GM12878 (cell line): Measurements from ENCODE around the gene SGMS1. TPM values are rescaled to one million over a fixed set of nuclear protein-coding genes. Genes with fewer than 3 reads are reported as not detected.

Experiments
- ATAC-seq: fragments of 200-7000 bp; cut with Tn5 transposase; 3 replicates; pipeline ENCODE4 v1.9.1; 2020; ENCODE audit warnings: mild to moderate bottlenecking, moderate library complexity
- BruUV-seq: library from RNA; stranded (reverse); fragments of 400-500 nt; replicated peaks from 2 replicates; lab custom pipeline; 2021; lab: Mats Ljungman, UMichigan
- CTCF ChIA-PET: fragments of 300-600 bp; sonication (Branson Sonifier 250); formaldehyde crosslinking; extraction: SDS; loops from one replicate; lab custom pipeline; 2021; ENCODE audit warnings: inconsistent platforms; lab: Yijun Ruan, JAX
- POLR2A ChIA-PET: fragments of 350-600 bp; formaldehyde crosslinking; extraction: SDS; loops from one replicate; lab custom pipeline; 2021; ENCODE audit warnings: inconsistent platforms; lab: Charles Lee
- RAD21 ChIA-PET: fragments of 300-600 bp; sonication (Branson Sonifier 250); formaldehyde crosslinking; loops from one replicate; lab custom pipeline; 2023; ENCODE audit warnings: antibody characterized with exemption; ENCODE audit not compliant: unreplicated experiment; lab: Charles Lee
- SMC1A ChIA-PET: fragments of 300-600 bp; sonication (Branson Sonifier 250); formaldehyde crosslinking; loops from one replicate; lab custom pipeline; 2023; ENCODE audit not compliant: unreplicated experiment, uncharacterized antibody; lab: Charles Lee
- DNase-seq: peaks from one replicate; pipeline ENCODE4 v3.0.0-alpha.2; 2011; ENCODE audit warnings: low read depth, low spot score
- FAIRE-seq: peaks from 3 replicates; lab custom pipeline; 2011; peaks lifted over from hg19 to GRCh38; lab: Jason Lieb, UNC
- H2AFZ ChIP-seq: 2 replicates; pipeline ENCODE4 v1.6.0; 2011; ENCODE audit warnings: low read depth, low read length, control low read depth; ENCODE audit not compliant: control insufficient read depth
- H3K27ac ChIP-seq: 2 replicates; pipeline ENCODE4 v1.5.1; 2011; ENCODE audit warnings: control low read depth; ENCODE audit not compliant: control insufficient read depth, insufficient read depth
- H3K27me3 ChIP-seq, 2 experiments: replicated peaks in 1 of 2; 2 replicates each; pipeline versions ENCODE4 v1.6.0 to v1.6.1; 2011; ENCODE audit warnings: low read length in 1 of 2; ENCODE audit not compliant: control insufficient read depth in 2 of 2, insufficient read depth in 2 of 2
- H3K36me3 ChIP-seq, 2 experiments: 2 replicates each; pipeline ENCODE4 v1.5.1; 2011; ENCODE audit warnings: low read length in 1 of 2; ENCODE audit not compliant: control insufficient read depth in 2 of 2, insufficient read depth in 2 of 2
- H3K4me1 ChIP-seq: 2 replicates; pipeline ENCODE4 v1.6.1; 2011; ENCODE audit warnings: mild to moderate bottlenecking, low read length, moderate library complexity, mixed read lengths; ENCODE audit not compliant: control insufficient read depth, insufficient read depth
- H3K4me2 ChIP-seq: 2 replicates; pipeline ENCODE4 v1.6.0; 2011; ENCODE audit warnings: control low read depth; ENCODE audit not compliant: control insufficient read depth, insufficient read depth
- H3K4me3 ChIP-seq: fragments of 200-600 bp; sonication (generic); 2 replicates; pipeline ENCODE4 v1.5.1; 2016
- H3K79me2 ChIP-seq: 2 replicates; pipeline ENCODE4 v1.6.0; 2011; ENCODE audit warnings: low read length; ENCODE audit not compliant: control insufficient read depth, insufficient read depth
- H3K9ac ChIP-seq: 2 replicates; pipeline ENCODE4 v1.8.0; 2011; ENCODE audit warnings: low read length, control low read depth, mixed read lengths; ENCODE audit not compliant: control insufficient read depth, insufficient read depth
- H3K9me3 ChIP-seq: replicated peaks from 3 replicates; pipeline ENCODE4 v1.5.1; 2011; ENCODE audit warnings: mild to moderate bottlenecking, low read length; ENCODE audit not compliant: control insufficient read depth, insufficient read depth
- H4K20me1 ChIP-seq: 2 replicates; pipeline ENCODE4 v1.6.0; 2011; ENCODE audit not compliant: control insufficient read depth, insufficient read depth
- BACH1 ChIP-seq: fragments of 450-650 bp; IDR thresholded peaks from 2 replicates; pipeline ENCODE4 v1.6.1; 2017; ENCODE audit warnings: mild to moderate bottlenecking, borderline replicate concordance
- DPF2 ChIP-seq: fragments of 450-650 bp; IDR thresholded peaks from 2 replicates; pipeline ENCODE4 v1.6.1; 2017; ENCODE audit warnings: mild to moderate bottlenecking
- EGR1 ChIP-seq, 2 experiments: IDR thresholded peaks; 1 replicate in 1 of 2; 2 replicates in 1 of 2; pipeline ENCODE4 v1.6.1; 2011 to 2012; ENCODE audit warnings: low read depth in 2 of 2, low read length in 2 of 2, borderline replicate concordance in 1 of 2, mild to moderate bottlenecking in 1 of 2, moderate library complexity in 1 of 2
- ETV6 ChIP-seq, 2 experiments: fragments of 450-650 bp in 1 of 2; IDR thresholded peaks in 1 of 2; conservative IDR thresholded peaks in 1 of 2; 2 replicates each; pipeline ENCODE4 v1.6.1; 2014; ENCODE audit warnings: antibody characterized with exemption in 1 of 2, borderline replicate concordance in 1 of 2, low read depth in 1 of 2, mild to moderate bottlenecking in 1 of 2, moderate library complexity in 1 of 2
- POLR2AphosphoS5 ChIP-seq: IDR thresholded peaks from 2 replicates; pipeline ENCODE4 v1.6.1; 2011; ENCODE audit warnings: mild to moderate bottlenecking, low read length, inconsistent platforms
- RFX5 ChIP-seq: IDR thresholded peaks from 2 replicates; pipeline ENCODE4 v1.6.1; 2011; ENCODE audit warnings: low read depth, low read length, improper control_type of control experiment
- STAT3 ChIP-seq: IDR thresholded peaks from 2 replicates; pipeline ENCODE4 v1.6.1; 2011; ENCODE audit warnings: low read depth, low read length, improper control_type of control experiment
- TAF1 ChIP-seq: IDR thresholded peaks from 2 replicates; pipeline ENCODE4 v1.6.1; 2011; ENCODE audit warnings: mild to moderate bottlenecking, low read depth, low read length, borderline replicate concordance
- ZNF217 ChIP-seq: fragments of 450-650 bp; IDR thresholded peaks from 2 replicates; pipeline ENCODE4 v1.6.1; 2017; ENCODE audit warnings: antibody characterized with exemption, mild to moderate bottlenecking
- WGBS: methylation state at CpG from one replicate; pipeline ENCODE4 v1.1.6; 2016; ENCODE audit warnings: low lambda C conversion rate; ENCODE audit not compliant: insufficient replicate concordance, insufficient coverage; ENCODE audit errors: missing lambda C conversion rate; 5-methylcytosine and 5-hydroxymethylcytosine counted together
- in situ Hi-C: fragments of 300-500 bp; cut with MboI; formaldehyde crosslinking; loops from 9 replicates; pipeline ENCODE4 v1.14.3; 2018; ENCODE audit warnings: mixed read lengths
- intact Hi-C: fragments of 100-400 bp; cut with micrococcal nuclease; formaldehyde crosslinking; loops from one replicate; pipeline ENCODE4 v1.14.2; 2022; ENCODE audit not compliant: unreplicated experiment
- polyA plus RNA-seq, 11 experiments: library from polyadenylated mRNA; depleted of rRNA in 4 of 11; unstranded in 6 of 11; stranded (reverse) in 5 of 11; fragments of >200 nt; fragmentation: Nextera tagmentation in 4 of 11; fragmentation: Illumina TruSeq in 1 of 11; extraction: Ambion mirVana in 4 of 11; extraction: Trizol in 1 of 11; gene quantifications; 1 replicate in 1 of 11; 2 replicates in 10 of 11; pipeline versions ENCODE4 v1.2.1 to v1.2.3, GENCODE V29; 2011 to 2016; ENCODE audit warnings: inconsistent platforms in 2 of 11, missing spikeins in 2 of 11, low read depth in 1 of 11
- total RNA-seq, 4 experiments: library from RNA; depleted of rRNA in 3 of 4; stranded (reverse); fragments of >200 nt in 3 of 4; fragmentation: Illumina TruSeq in 1 of 4; extraction: Trizol in 1 of 4; gene quantifications; 2 replicates each; pipeline versions ENCODE4 v1.2.1 to v1.2.3, GENCODE V29; 2013 to 2021
- TF ChIP-seq, protein P1 (sequence below): fragments of 450-650 bp; IDR thresholded peaks from 2 replicates; pipeline ENCODE4 v1.6.1; 2016; ENCODE audit warnings: mild to moderate bottlenecking

SGMS1 gene
- total and polyA plus RNA-seq, 10 of the 15 experiments (the other 5 are each of a cell fraction or from before 2014, with no cell fraction given) = 1.4 to 14.5 (median 4.9) TPM

DNA sequence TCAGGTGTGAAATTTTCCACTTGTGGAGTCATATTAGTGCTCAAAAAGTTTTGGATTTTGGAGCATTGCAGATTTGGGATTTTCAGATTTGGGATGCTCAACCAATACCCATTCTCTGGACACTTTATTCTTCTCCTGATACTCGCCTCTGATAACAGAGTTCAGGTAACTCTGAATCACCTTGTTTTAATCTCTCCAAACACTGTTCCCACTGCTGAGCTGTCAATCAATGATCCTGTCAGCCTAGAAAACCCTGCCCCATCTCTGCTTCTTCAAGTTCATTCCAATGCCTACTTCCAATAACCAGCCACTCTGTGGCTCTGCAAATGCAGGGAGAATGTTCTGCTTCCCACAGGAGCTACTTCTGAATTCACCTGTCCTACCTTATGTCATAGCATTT is 21.8 kb downstream of the SGMS1 start:
- H3K4me3 ChIP-seq = no peak overlapping the region
- no peak for ATAC-seq
- no TSS peak for BruUV-seq
- in situ Hi-C loops = no loop called here
- H2AFZ ChIP-seq = no peak overlapping the region
- no peak overlapping the region for H3K9ac ChIP-seq
- no peak overlapping the region for H3K4me2 ChIP-seq
- intact Hi-C loops = loop anchor here (5.0 kb wide), 1 partner anchor 45 kb away; no protein-coding TSS in a partner anchor
- TF ChIP-seq, protein P1, sequence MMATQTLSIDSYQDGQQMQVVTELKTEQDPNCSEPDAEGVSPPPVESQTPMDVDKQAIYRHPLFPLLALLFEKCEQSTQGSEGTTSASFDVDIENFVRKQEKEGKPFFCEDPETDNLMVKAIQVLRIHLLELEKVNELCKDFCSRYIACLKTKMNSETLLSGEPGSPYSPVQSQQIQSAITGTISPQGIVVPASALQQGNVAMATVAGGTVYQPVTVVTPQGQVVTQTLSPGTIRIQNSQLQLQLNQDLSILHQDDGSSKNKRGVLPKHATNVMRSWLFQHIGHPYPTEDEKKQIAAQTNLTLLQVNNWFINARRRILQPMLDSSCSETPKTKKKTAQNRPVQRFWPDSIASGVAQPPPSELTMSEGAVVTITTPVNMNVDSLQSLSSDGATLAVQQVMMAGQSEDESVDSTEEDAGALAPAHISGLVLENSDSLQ = peak; percentile 36; the same call in 1 of the 2 replicates
- TF ChIP-seq ZNF217 = no peak
- TF ChIP-seq TAF1 = no peak
- TF ChIP-seq, all 136 proteins: peak for 1
- no peaks in the 10 kb centered on the region for H3K27me3 ChIP-seq
- ChIA-PET POLR2A (no interaction called here), SMC1A (interaction anchor here (1.4 kb wide), 1 partner anchor 12 kb away, joined by 3 read pairs; no protein-coding TSS in a partner anchor), CTCF (no interaction called here), RAD21 (interaction anchor here (1.0 to 1.1 kb wide), 2 partner anchors 23 to 24 kb away, joined by 3 read pairs; no protein-coding TSS in a partner anchor)
- FAIRE-seq (no peak), DNase-seq (no peak)
- no peaks in the 10 kb centered on the region for H4K20me1 ChIP-seq
- peaks cover 24% of the 10 kb centered on the region; the same call in 1 of the 2 replicates for H3K4me1 ChIP-seq
- no peaks in the 10 kb centered on the region for H3K9me3 ChIP-seq
- no peak overlapping the region for H3K27ac ChIP-seq
- peaks cover 4% of the 10 kb centered on the region for H3K79me2 ChIP-seq
- WGBS = 93% methylated on average over 1 of the region's 1 CpG
- H3K36me3 ChIP-seq = no peaks in the 10 kb centered on the region

DNA sequence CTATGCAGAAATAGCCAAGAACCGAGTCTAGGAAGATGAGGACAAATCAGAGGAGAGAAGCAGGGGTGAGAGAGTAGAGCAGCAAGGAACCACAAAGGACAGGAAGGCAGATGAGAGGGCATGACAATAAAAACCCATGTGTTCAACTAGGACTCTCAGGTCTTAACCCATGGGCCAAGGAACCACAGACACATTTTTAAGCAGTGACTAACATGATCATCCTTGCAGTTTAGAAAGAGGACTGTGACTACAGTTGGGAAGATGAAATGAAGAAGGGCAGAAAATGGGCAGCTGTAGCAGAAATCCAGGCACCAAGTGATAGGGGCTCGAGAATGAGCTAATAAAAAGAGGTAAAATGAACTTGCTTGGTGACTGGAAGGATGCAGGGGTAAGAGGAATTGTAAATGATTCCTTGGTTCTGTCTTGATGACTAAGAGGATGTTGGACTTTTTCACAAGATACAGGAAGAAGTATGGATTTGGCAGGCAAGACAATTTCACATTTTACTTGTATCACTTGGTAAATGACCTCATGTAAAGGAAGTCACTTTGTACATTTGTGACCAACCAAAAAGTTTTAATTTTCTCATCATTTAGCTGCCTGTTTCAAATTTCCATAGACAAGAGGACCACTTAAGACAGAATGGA is 22.8 kb downstream of the SGMS1 start:
- ChIA-PET CTCF (no interaction called here), RAD21 (interaction anchor here (1.0 to 1.1 kb wide), 3 partner anchors 23 to 309 kb away, joined by 3 read pairs; no protein-coding TSS in a partner anchor), SMC1A (interaction anchor here (0.7 to 1.6 kb wide), 3 partner anchors 12 to 296 kb away, joined by 3 to 6 read pairs (median 4); no protein-coding TSS in a partner anchor), POLR2A (no interaction called here)
- in situ Hi-C loops = no loop called here
- H3K27ac ChIP-seq = no peak overlapping the region
- H3K4me3 ChIP-seq = no peak overlapping the region
- no peak overlapping the region for H2AFZ ChIP-seq
- no peaks in the 10 kb centered on the region for H4K20me1 ChIP-seq
- intact Hi-C loops = loop anchor here (5.0 kb wide), 1 partner anchor 44 kb away; no protein-coding TSS in a partner anchor
- no peak overlapping the region for H3K4me2 ChIP-seq
- FAIRE-seq (no peak), ATAC-seq (no peak), DNase-seq (no peak)
- no peak overlapping the region for H3K9ac ChIP-seq
- no TSS peak for BruUV-seq
- no peaks in the 10 kb centered on the region for H3K36me3 ChIP-seq
- H3K4me1 ChIP-seq = peaks cover 23% of the 10 kb centered on the region; the same call in 1 of the 2 replicates
- H3K79me2 ChIP-seq = peaks cover 4% of the 10 kb centered on the region
- no peaks in the 10 kb centered on the region for H3K27me3 ChIP-seq
- TF ChIP-seq ETV6 (conservative IDR thresholded peaks at IDR 0.05 in 1 of 2, IDR thresholded peaks at IDR 0.05 in 1 of 2; ENCODE audit: borderline replicate concordance in 1 of 2, low read depth in 1 of 2) (no peak), POLR2AphosphoS5 (no peak), STAT3 (no peak), RFX5 (no peak), BACH1 (no peak), EGR1 (IDR thresholded peaks at IDR 0.05; ENCODE audit: borderline replicate concordance in 1 of 2, low read depth in 2 of 2, low read length in 2 of 2) (no peak), DPF2 (no peak)
- WGBS = 58% methylated on average over 2 of the region's 2 CpGs
- H3K9me3 ChIP-seq = no peaks in the 10 kb centered on the region
